GM18873 (cell line): ENCODE data around the gene WDR1.

ENCODE experiments used
- ATAC-seq: cut with Tn5 transposase; IDR thresholded peaks from one replicate; pipeline ENCODE4 v1.9.1; 2021; ENCODE audit warnings: mild to moderate bottlenecking, moderate library complexity, moderate number of reproducible peaks; ENCODE audit not compliant: unreplicated experiment, low FRiP score

Gene WDR1

GRCh38 chr4:10026485-10026884 is 90.1 kb downstream of the WDR1 start:
- no peak for ATAC-seq

- ATAC-seq: no peak
These were observed 91.3 kb downstream of the WDR1 start for GRCh38 chr4:10025230-10025806.
